Measurements from ENCODE around the gene NEU4. TPM values are rescaled to one million over a fixed set of nuclear protein-coding genes. Genes with fewer than 3 reads are reported as not detected.
A peak's percentile ranks its signal among the peaks of the same experiment; 100 is the strongest.
"Not testable (repeated sequence)": the region's sequence is repeated elsewhere in the genome, so short reads cannot be mapped to it uniquely, and the experiment has no call there.

NEU4 gene
- total RNA-seq, 4 donors from 2014 or later = 3.0 to 119 (median 19.4) TPM

DNA sequence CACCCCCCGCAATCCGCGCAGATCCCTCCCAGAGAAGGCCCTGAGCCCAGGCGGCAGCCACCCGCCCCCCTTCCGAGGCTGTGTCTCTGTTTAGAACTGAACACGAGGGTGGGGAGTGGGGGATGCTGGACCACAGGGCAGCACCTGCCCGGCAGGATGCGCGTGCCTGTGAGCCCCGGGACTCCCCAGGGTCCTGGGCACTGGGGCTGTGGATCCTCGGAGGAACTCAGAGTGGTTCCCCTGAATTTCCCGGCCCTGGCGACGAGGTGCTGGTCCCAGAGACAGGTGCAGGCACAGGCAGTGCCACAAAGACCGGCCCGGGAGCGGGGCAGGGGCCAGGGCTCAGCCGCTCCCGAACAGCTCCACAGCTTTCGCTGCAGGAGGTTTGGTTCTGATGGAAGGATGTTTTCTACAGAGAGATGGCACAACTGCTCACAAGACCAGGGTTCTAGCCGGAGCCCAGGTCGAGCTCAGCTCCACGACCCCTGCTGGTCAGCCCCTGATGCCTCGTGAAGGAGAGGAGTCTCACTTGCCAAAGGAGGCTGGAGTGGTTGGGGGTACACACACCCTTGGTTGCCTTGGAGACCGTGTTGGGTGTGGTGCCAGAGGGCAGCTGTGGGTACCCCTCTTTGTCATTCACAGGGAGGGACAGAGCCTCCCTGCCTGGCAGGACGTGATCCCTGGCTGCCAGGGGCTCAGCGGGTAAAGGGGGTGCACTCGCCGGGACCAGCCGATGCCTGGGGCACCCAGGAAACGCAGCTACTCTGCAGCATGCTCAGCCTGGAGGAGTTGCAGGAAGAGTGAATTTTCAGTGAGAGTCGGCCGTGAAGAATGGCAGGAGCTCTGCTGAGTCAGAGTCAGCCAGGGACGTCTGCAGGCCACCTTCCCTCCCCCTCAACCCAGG lies 4.4 kb upstream of the NEU4 start:
- DNase-seq (peak in 1 of 2 donors; percentile 18), ATAC-seq (peak in 1 of 2 donors; percentile 7)
- TF ChIP-seq, protein P1, sequence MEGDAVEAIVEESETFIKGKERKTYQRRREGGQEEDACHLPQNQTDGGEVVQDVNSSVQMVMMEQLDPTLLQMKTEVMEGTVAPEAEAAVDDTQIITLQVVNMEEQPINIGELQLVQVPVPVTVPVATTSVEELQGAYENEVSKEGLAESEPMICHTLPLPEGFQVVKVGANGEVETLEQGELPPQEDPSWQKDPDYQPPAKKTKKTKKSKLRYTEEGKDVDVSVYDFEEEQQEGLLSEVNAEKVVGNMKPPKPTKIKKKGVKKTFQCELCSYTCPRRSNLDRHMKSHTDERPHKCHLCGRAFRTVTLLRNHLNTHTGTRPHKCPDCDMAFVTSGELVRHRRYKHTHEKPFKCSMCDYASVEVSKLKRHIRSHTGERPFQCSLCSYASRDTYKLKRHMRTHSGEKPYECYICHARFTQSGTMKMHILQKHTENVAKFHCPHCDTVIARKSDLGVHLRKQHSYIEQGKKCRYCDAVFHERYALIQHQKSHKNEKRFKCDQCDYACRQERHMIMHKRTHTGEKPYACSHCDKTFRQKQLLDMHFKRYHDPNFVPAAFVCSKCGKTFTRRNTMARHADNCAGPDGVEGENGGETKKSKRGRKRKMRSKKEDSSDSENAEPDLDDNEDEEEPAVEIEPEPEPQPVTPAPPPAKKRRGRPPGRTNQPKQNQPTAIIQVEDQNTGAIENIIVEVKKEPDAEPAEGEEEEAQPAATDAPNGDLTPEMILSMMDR (IDR thresholded peaks at IDR 0.05 in 4 of 5, conservative IDR thresholded peaks at IDR 0.05 in 1 of 5) = no peak
- no peak for TF ChIP-seq POLR2A (IDR thresholded peaks at IDR 0.05)

GRCh38 chr2:241806217-241806616 lies 2.8 kb upstream of the NEU4 start:
- intact Hi-C loops (cut with DNase I; ENCODE audit: low total_unique reads); H3K27ac ChIP-seq; in situ Hi-C loops (cut with MboI; ENCODE audit: low sequenced_read_pairs in 4 of 4); H3K9me3 ChIP-seq; ATAC-seq; H3K27me3 ChIP-seq; H3K36me3 ChIP-seq; H3K4me3 ChIP-seq; DNase-seq: not testable (repeated sequence)
- H3K4me1 ChIP-seq = peaks cover 7 to 30% of the 10 kb centered on the region in 2 donors

More for the DNA sequence above, 4.4 kb upstream of the NEU4 start:
- H3K36me3 ChIP-seq = no peaks in the 10 kb centered on the region
- peak overlapping the region; percentile 42 to 52 (median 45) for H3K4me3 ChIP-seq
- intact Hi-C loops (cut with DNase I; ENCODE audit: low total_unique reads) = no loop called here
- H3K4me1 ChIP-seq = peaks cover 7 to 16% of the 10 kb centered on the region in 2 donors
- peak overlapping the region in 2 of 4 donors; percentile 36 to 45 for H3K27ac ChIP-seq
- H3K27me3 ChIP-seq = peaks cover 0 to 10% (median 8%) of the 10 kb centered on the region in 3 donors
- H3K9me3 ChIP-seq = no peaks in the 10 kb centered on the region
- in situ Hi-C loops (cut with MboI; ENCODE audit: low sequenced_read_pairs in 4 of 4) = no loop called here

- in situ Hi-C loops (cut with MboI; ENCODE audit: low sequenced_read_pairs in 4 of 4) (no loop called here), intact Hi-C loops (cut with DNase I; ENCODE audit: low total_unique reads) (no loop called here)
- H3K9me3 ChIP-seq = no peaks in the 10 kb centered on the region
- H3K27ac ChIP-seq = peak overlapping the region; percentile 60 to 78 (median 76)
- no peaks in the 10 kb centered on the region for H3K36me3 ChIP-seq
- H3K27me3 ChIP-seq = peaks cover 0 to 7% (median 6%) of the 10 kb centered on the region in 3 donors
- H3K4me1 ChIP-seq = peaks cover 7 to 30% of the 10 kb centered on the region in 2 donors
- DNase-seq (peak in 1 of 2 donors; percentile 70), ATAC-seq (peak; percentile 53 to 58)
- TF ChIP-seq, protein P1 (IDR thresholded peaks at IDR 0.05 in 4 of 5, conservative IDR thresholded peaks at IDR 0.05 in 1 of 5) = no peak
- no peak for TF ChIP-seq POLR2A (IDR thresholded peaks at IDR 0.05)
- peak overlapping the region in 1 of 4 donors; percentile 9 for H3K4me3 ChIP-seq
Observed at GRCh38 chr2:241808051-241808720, 807 bp upstream of the NEU4 start.

- intact Hi-C loops (cut with DNase I; ENCODE audit: low total_unique reads) = no loop called here
Observed at GRCh38 chr2:241809383-241810306, 652 bp downstream of the NEU4 start.

More at GRCh38 chr2:241809383-241810306, 652 bp downstream of the NEU4 start:
- no peaks in the 10 kb centered on the region for H3K9me3 ChIP-seq
- peak in 1 of 2 donors; percentile 15 for DNase-seq
- H3K4me3 ChIP-seq = peak overlapping the region in 3 of 4 donors; percentile 9 to 36 (median 25)
- ATAC-seq = no peak
- peaks cover 2 to 19% of the 10 kb centered on the region in 2 donors for H3K4me1 ChIP-seq
- peaks cover 0 to under 1% (median 0%) of the 10 kb centered on the region in 3 donors for H3K27me3 ChIP-seq
- in situ Hi-C loops (cut with MboI; ENCODE audit: low sequenced_read_pairs in 4 of 4) = no loop called here
- peak overlapping the region; percentile 60 to 78 (median 76) for H3K27ac ChIP-seq
- no peaks in the 10 kb centered on the region for H3K36me3 ChIP-seq
- no peak for TF ChIP-seq POLR2A (IDR thresholded peaks at IDR 0.05)
- TF ChIP-seq, protein P1 (IDR thresholded peaks at IDR 0.05 in 4 of 5, conservative IDR thresholded peaks at IDR 0.05 in 1 of 5) = no peak

Measured in gastrocnemius medialis (tissue), 4 donors.